ENCODE measurements around the gene DNAH8.

DNAH8 gene

DNA sequence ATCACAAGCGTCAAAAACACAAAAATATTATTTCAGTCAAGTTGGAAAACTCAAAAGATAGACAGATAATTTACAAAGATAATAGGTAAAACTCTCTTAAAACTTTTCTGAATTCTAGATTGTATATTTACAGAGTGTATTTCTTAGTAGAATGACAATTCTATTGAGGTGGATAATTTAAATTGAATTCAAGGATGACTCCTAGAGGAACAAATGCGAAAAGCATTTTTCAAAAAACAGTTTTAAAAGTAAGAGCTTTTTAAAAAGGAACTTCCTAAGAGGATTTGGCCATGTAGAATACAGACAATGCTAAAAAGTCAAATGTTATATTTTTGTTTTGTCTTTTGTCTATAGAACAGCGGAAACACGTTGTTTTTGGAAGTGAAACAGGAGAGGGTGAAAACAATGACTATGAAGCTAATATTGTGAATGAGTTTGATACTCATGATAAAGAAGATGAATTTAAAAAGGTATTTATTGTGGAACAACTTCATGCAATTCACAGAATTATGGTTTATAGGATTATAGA is 90.1 kb downstream of the DNAH8 start:
- Histone ChIP-seq H3K36me3 (ENCODE audit: control insufficient read depth, insufficient read depth, low read length) (no peaks in the 10 kb centered on the region), H3K9me3 (ENCODE audit: control insufficient read depth, insufficient read depth, low read length) (no peaks in the 10 kb centered on the region), H3K9ac (ENCODE audit: low read depth, low read length) (no peak overlapping the region), H3K4me3 (ENCODE audit: low read depth, low read length) (no peak overlapping the region), H3K27me3 (ENCODE audit: control insufficient read depth, insufficient read depth, low read length) (no peaks in the 10 kb centered on the region), H3K4me1 (ENCODE audit: control insufficient read depth, insufficient read depth, low read length) (no peaks in the 10 kb centered on the region)

DNA sequence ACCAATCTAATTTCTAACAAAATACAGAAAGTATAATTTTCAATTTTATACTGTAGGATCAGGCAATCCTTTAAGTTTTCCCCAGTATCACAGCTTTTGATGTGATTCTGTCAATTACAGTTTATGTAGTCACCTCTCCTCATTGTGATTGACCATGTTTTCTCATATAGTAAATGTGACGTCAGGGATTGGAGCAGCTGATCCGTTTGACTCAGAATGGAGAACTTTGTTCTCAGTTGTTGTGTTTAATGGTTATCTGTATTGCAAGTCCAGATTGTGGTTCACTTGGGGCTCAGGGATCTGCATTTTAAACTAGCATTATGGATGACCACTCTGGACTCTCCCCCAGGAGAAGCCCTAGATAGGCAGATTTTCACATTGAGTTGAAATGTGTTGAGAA is 90.6 kb downstream of the DNAH8 start:
- H3K4me1 ChIP-seq (ENCODE audit: control insufficient read depth, insufficient read depth, low read length) = no peaks in the 10 kb centered on the region
- no peak overlapping the region for H3K9ac ChIP-seq (ENCODE audit: low read depth, low read length)
- H3K4me3 ChIP-seq (ENCODE audit: low read depth, low read length) = no peak overlapping the region
- no peaks in the 10 kb centered on the region for H3K36me3 ChIP-seq (ENCODE audit: control insufficient read depth, insufficient read depth, low read length)
- H3K9me3 ChIP-seq (ENCODE audit: control insufficient read depth, insufficient read depth, low read length) = no peaks in the 10 kb centered on the region
- no peaks in the 10 kb centered on the region for H3K27me3 ChIP-seq (ENCODE audit: control insufficient read depth, insufficient read depth, low read length)

GRCh38 chr6:38806271-38806670 is 91.2 kb downstream of the DNAH8 start:
- Histone ChIP-seq H3K4me3 (ENCODE audit: low read depth, low read length) (no peak overlapping the region), H3K36me3 (ENCODE audit: control insufficient read depth, insufficient read depth, low read length) (no peaks in the 10 kb centered on the region), H3K9me3 (ENCODE audit: control insufficient read depth, insufficient read depth, low read length) (no peaks in the 10 kb centered on the region), H3K27me3 (ENCODE audit: control insufficient read depth, insufficient read depth, low read length) (no peaks in the 10 kb centered on the region), H3K9ac (ENCODE audit: low read depth, low read length) (no peak overlapping the region), H3K4me1 (ENCODE audit: control insufficient read depth, insufficient read depth, low read length) (no peaks in the 10 kb centered on the region)

- H3K9me3 ChIP-seq (ENCODE audit: control insufficient read depth, insufficient read depth, low read length) = no peaks in the 10 kb centered on the region
- no peaks in the 10 kb centered on the region for H3K27me3 ChIP-seq (ENCODE audit: control insufficient read depth, insufficient read depth, low read length)
- H3K36me3 ChIP-seq (ENCODE audit: control insufficient read depth, insufficient read depth, low read length) = no peaks in the 10 kb centered on the region
These were observed 91.7 kb downstream of the DNAH8 start for GRCh38 chr6:38806833-38807232.

GRCh38 chr6:38808039-38808438 is 92.9 kb downstream of the DNAH8 start:
- no peaks in the 10 kb centered on the region for H3K36me3 ChIP-seq (ENCODE audit: control insufficient read depth, insufficient read depth, low read length)
- H3K4me3 ChIP-seq (ENCODE audit: low read depth, low read length) = no peak overlapping the region
- H3K9ac ChIP-seq (ENCODE audit: low read depth, low read length) = no peak overlapping the region

More at GRCh38 chr6:38806833-38807232, 91.7 kb downstream of the DNAH8 start:
- Histone ChIP-seq H3K4me1 (ENCODE audit: control insufficient read depth, insufficient read depth, low read length) (no peaks in the 10 kb centered on the region), H3K4me3 (ENCODE audit: low read depth, low read length) (no peak overlapping the region), H3K9ac (ENCODE audit: low read depth, low read length) (no peak overlapping the region)

GRCh38 chr6:38813041-38813823 is 98.1 kb downstream of the DNAH8 start:
- no peaks in the 10 kb centered on the region for H3K27me3 ChIP-seq (ENCODE audit: control insufficient read depth, insufficient read depth, low read length)

More at GRCh38 chr6:38808039-38808438, 92.9 kb downstream of the DNAH8 start:
- Histone ChIP-seq H3K27me3 (ENCODE audit: control insufficient read depth, insufficient read depth, low read length) (no peaks in the 10 kb centered on the region), H3K4me1 (ENCODE audit: control insufficient read depth, insufficient read depth, low read length) (no peaks in the 10 kb centered on the region), H3K9me3 (ENCODE audit: control insufficient read depth, insufficient read depth, low read length) (no peaks in the 10 kb centered on the region)

DNA sequence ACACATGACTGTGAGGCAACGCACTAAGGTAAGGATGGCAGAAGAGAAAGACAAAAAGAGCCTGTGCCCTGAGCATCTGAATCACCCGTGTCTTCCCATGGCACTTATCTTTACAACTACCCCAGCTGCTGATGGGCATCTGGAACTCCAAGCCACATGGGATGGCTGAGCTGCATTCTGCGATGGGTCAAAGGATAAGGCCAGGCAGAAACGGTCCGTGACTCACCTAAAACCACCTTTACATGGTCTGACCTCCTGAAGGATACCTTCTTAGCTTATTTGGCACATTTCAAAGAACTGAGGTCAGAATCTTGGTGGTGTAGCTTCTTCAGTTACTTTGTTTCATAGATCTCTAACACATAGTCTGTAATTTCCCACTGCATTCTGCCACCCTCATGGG is 99.7 kb downstream of the DNAH8 start:
- Histone ChIP-seq H3K9me3 (ENCODE audit: control insufficient read depth, insufficient read depth, low read length) (no peaks in the 10 kb centered on the region), H3K4me1 (ENCODE audit: control insufficient read depth, insufficient read depth, low read length) (no peaks in the 10 kb centered on the region)

More at GRCh38 chr6:38813041-38813823, 98.1 kb downstream of the DNAH8 start:
- no peaks in the 10 kb centered on the region for H3K4me1 ChIP-seq (ENCODE audit: control insufficient read depth, insufficient read depth, low read length)
- H3K36me3 ChIP-seq (ENCODE audit: control insufficient read depth, insufficient read depth, low read length) = no peaks in the 10 kb centered on the region
- H3K4me3 ChIP-seq (ENCODE audit: low read depth, low read length) = no peak overlapping the region
- no peak overlapping the region for H3K9ac ChIP-seq (ENCODE audit: low read depth, low read length)
- no peaks in the 10 kb centered on the region for H3K9me3 ChIP-seq (ENCODE audit: control insufficient read depth, insufficient read depth, low read length)

GRCh38 chr6:38815250-38815649 is 100.1 kb downstream of the DNAH8 start:
- no peaks in the 10 kb centered on the region for H3K27me3 ChIP-seq (ENCODE audit: control insufficient read depth, insufficient read depth, low read length)
- H3K36me3 ChIP-seq (ENCODE audit: control insufficient read depth, insufficient read depth, low read length) = no peaks in the 10 kb centered on the region
- H3K4me1 ChIP-seq (ENCODE audit: control insufficient read depth, insufficient read depth, low read length) = no peaks in the 10 kb centered on the region
- no peak overlapping the region for H3K9ac ChIP-seq (ENCODE audit: low read depth, low read length)
- no peaks in the 10 kb centered on the region for H3K9me3 ChIP-seq (ENCODE audit: control insufficient read depth, insufficient read depth, low read length)
- no peak overlapping the region for H3K4me3 ChIP-seq (ENCODE audit: low read depth, low read length)

More for the DNA sequence above, 99.7 kb downstream of the DNAH8 start:
- Histone ChIP-seq H3K9ac (ENCODE audit: low read depth, low read length) (no peak overlapping the region), H3K36me3 (ENCODE audit: control insufficient read depth, insufficient read depth, low read length) (no peaks in the 10 kb centered on the region), H3K4me3 (ENCODE audit: low read depth, low read length) (no peak overlapping the region), H3K27me3 (ENCODE audit: control insufficient read depth, insufficient read depth, low read length) (no peaks in the 10 kb centered on the region)

DNA sequence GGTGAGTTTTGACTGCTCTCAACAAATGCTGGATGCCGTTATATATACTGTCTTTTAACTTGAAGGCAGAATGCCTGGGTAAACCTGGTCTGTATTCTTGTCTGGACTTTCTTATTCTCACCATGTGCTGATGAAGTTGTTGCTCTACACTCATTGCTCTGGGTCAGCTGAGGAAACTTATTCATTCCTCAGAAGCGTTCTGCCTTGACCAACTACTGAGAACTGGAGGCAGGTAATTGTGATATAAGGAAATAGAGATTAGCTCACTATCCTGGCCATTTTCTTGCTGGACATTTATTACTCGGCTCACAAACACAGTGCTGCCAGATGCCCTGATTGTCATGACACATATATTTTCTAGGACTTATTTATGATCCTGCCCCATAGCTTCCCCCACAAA is 103.6 kb downstream of the DNAH8 start:
- H3K36me3 ChIP-seq (ENCODE audit: control insufficient read depth, insufficient read depth, low read length) = no peaks in the 10 kb centered on the region
- no peak overlapping the region for H3K4me3 ChIP-seq (ENCODE audit: low read depth, low read length)
- H3K9ac ChIP-seq (ENCODE audit: low read depth, low read length) = no peak overlapping the region
- H3K4me1 ChIP-seq (ENCODE audit: control insufficient read depth, insufficient read depth, low read length) = no peaks in the 10 kb centered on the region
- no peaks in the 10 kb centered on the region for H3K27me3 ChIP-seq (ENCODE audit: control insufficient read depth, insufficient read depth, low read length)
- H3K9me3 ChIP-seq (ENCODE audit: control insufficient read depth, insufficient read depth, low read length) = no peaks in the 10 kb centered on the region

- Histone ChIP-seq H3K4me1 (ENCODE audit: control insufficient read depth, insufficient read depth, low read length) (no peaks in the 10 kb centered on the region), H3K4me3 (ENCODE audit: low read depth, low read length) (no peak overlapping the region), H3K9ac (ENCODE audit: low read depth, low read length) (no peak overlapping the region), H3K9me3 (ENCODE audit: control insufficient read depth, insufficient read depth, low read length) (no peaks in the 10 kb centered on the region), H3K27me3 (ENCODE audit: control insufficient read depth, insufficient read depth, low read length) (no peaks in the 10 kb centered on the region), H3K36me3 (ENCODE audit: control insufficient read depth, insufficient read depth, low read length) (no peaks in the 10 kb centered on the region)
These were observed 107.9 kb downstream of the DNAH8 start for GRCh38 chr6:38822963-38823362.

- Histone ChIP-seq H3K4me1 (ENCODE audit: control insufficient read depth, insufficient read depth, low read length) (no peaks in the 10 kb centered on the region), H3K9me3 (ENCODE audit: control insufficient read depth, insufficient read depth, low read length) (no peaks in the 10 kb centered on the region), H3K4me3 (ENCODE audit: low read depth, low read length) (no peak overlapping the region), H3K9ac (ENCODE audit: low read depth, low read length) (no peak overlapping the region), H3K27me3 (ENCODE audit: control insufficient read depth, insufficient read depth, low read length) (no peaks in the 10 kb centered on the region), H3K36me3 (ENCODE audit: control insufficient read depth, insufficient read depth, low read length) (no peaks in the 10 kb centered on the region)
These were observed 109.3 kb downstream of the DNAH8 start for GRCh38 chr6:38824243-38824894.

- H3K4me3 ChIP-seq (ENCODE audit: low read depth, low read length) = no peak overlapping the region
- H3K4me1 ChIP-seq (ENCODE audit: control insufficient read depth, insufficient read depth, low read length) = no peaks in the 10 kb centered on the region
- H3K36me3 ChIP-seq (ENCODE audit: control insufficient read depth, insufficient read depth, low read length) = no peaks in the 10 kb centered on the region
- H3K9ac ChIP-seq (ENCODE audit: low read depth, low read length) = no peak overlapping the region
- no peaks in the 10 kb centered on the region for H3K9me3 ChIP-seq (ENCODE audit: control insufficient read depth, insufficient read depth, low read length)
- H3K27me3 ChIP-seq (ENCODE audit: control insufficient read depth, insufficient read depth, low read length) = no peaks in the 10 kb centered on the region
These were observed 111.9 kb downstream of the DNAH8 start for GRCh38 chr6:38827024-38827423.

All from iPS-15b (cell line).